CD4-positive, alpha-beta T cell treated with Interleukin-6 at 100 ng/mL for 8 hours (primary cell): ENCODE data around the gene CNFN.

Experiments used
- DNase-seq: peaks from one replicate; pipeline ENCODE4 v3.0.0-alpha.2; 2020; ENCODE audit warnings: mixed read lengths, low spot score

Gene CNFN

GRCh38 chr19:42409477-42409876 lies 19.4 kb upstream of the CNFN start:
- DNase-seq = no peak

- DNase-seq = no peak
Measured at GRCh38 chr19:42407816-42408175, 17.7 kb upstream of the CNFN start.

- no peak for DNase-seq
Measured at GRCh38 chr19:42407085-42407815, 17.2 kb upstream of the CNFN start.

- no peak for DNase-seq
Measured at GRCh38 chr19:42406111-42406510, 16.0 kb upstream of the CNFN start.

GRCh38 chr19:42403586-42403985 lies 13.5 kb upstream of the CNFN start:
- no peak for DNase-seq

GRCh38 chr19:42402376-42403116 lies 12.4 kb upstream of the CNFN start:
- DNase-seq = no peak

GRCh38 chr19:42401365-42402303 lies 11.5 kb upstream of the CNFN start:
- DNase-seq = peak; percentile 66

- no peak for DNase-seq
Measured at GRCh38 chr19:42400404-42400803, 10.3 kb upstream of the CNFN start.

- DNase-seq = no peak
Measured at GRCh38 chr19:42397263-42398166, 7.4 kb upstream of the CNFN start.

- DNase-seq = peak; percentile 96
Measured at GRCh38 chr19:42396381-42397262, 6.5 kb upstream of the CNFN start.

GRCh38 chr19:42394751-42395150 lies 4.7 kb upstream of the CNFN start:
- no peak for DNase-seq

- DNase-seq = no peak
Measured at GRCh38 chr19:42392165-42392564, 2.1 kb upstream of the CNFN start.

- DNase-seq = no peak
Measured at GRCh38 chr19:42388851-42389489, 1.1 kb downstream of the CNFN start.

- DNase-seq = peak; percentile 51
Measured at GRCh38 chr19:42386974-42387707, 3.0 kb downstream of the CNFN start.

- no peak for DNase-seq
Measured at GRCh38 chr19:42380155-42380554, 9.9 kb downstream of the CNFN start.

GRCh38 chr19:42378225-42379215 lies 11.6 kb downstream of the CNFN start:
- no peak for DNase-seq

GRCh38 chr19:42376177-42376555 lies 13.9 kb downstream of the CNFN start:
- DNase-seq = no peak
